RWPE2 (cell line): ENCODE measurements around the gene TRAPPC6A.

Experiments
- ATAC-seq: fragments of 200-7000 bp; cut with Tn5 transposase; 3 replicates; pipeline ENCODE4 v1.9.1; 2021; ENCODE audit warnings: low read depth
- DNase-seq: peaks from one replicate; pipeline ENCODE4 v3.0.0-alpha.2; 2020; ENCODE audit warnings: low spot score
- H3K27ac ChIP-seq: fragments of 450-650 bp; 2 replicates; pipeline ENCODE4 v1.5.1; 2017; ENCODE audit warnings: mild to moderate bottlenecking; ENCODE audit not compliant: poor library complexity, severe bottlenecking
- H3K27me3 ChIP-seq: fragments of 250-450 bp; sonication (Bioruptor Pico); 2 replicates; pipeline ENCODE4 v1.5.1; 2021; ENCODE audit warnings: mild to moderate bottlenecking, moderate library complexity; ENCODE audit not compliant: insufficient read depth, poor library complexity, severe bottlenecking
- H3K36me3 ChIP-seq: fragments of 250-450 bp; sonication (Bioruptor Pico); 2 replicates; pipeline ENCODE4 v1.5.1; 2020; ENCODE audit warnings: low read depth, mild to moderate bottlenecking, moderate library complexity
- H3K4me1 ChIP-seq: fragments of 250-450 bp; sonication (Bioruptor Pico); 2 replicates; pipeline ENCODE4 v1.5.1; 2021; ENCODE audit warnings: mild to moderate bottlenecking, moderate library complexity; ENCODE audit not compliant: insufficient read depth, poor library complexity, severe bottlenecking
- H3K4me3 ChIP-seq: fragments of 250-450 bp; sonication (Bioruptor Pico); 2 replicates; pipeline ENCODE4 v1.5.1; 2021; ENCODE audit warnings: mild to moderate bottlenecking, moderate library complexity; ENCODE audit not compliant: severe bottlenecking
- H3K9me3 ChIP-seq: fragments of 250-450 bp; sonication (Bioruptor Pico); 2 replicates; pipeline ENCODE4 v1.5.1; 2021; ENCODE audit warnings: mild to moderate bottlenecking, moderate library complexity; ENCODE audit not compliant: severe bottlenecking
- CTCF ChIP-seq: fragments of 450-650 bp; IDR thresholded peaks from one replicate; pipeline ENCODE4 v1.5.1; 2017; ENCODE audit warnings: mild to moderate bottlenecking, moderate library complexity; ENCODE audit not compliant: poor library complexity, severe bottlenecking

TRAPPC6A gene

GRCh38 chr19:45117167-45117594 is 60.9 kb downstream of the TRAPPC6A start:
- ATAC-seq (no peak), DNase-seq (no peak)
- H3K27me3 ChIP-seq: no peaks in the 10 kb centered on the region
- H3K4me1 ChIP-seq: no peaks in the 10 kb centered on the region
- no peak overlapping the region for H3K4me3 ChIP-seq
- no peak overlapping the region for H3K27ac ChIP-seq
- H3K36me3 ChIP-seq: no peaks in the 10 kb centered on the region; the same call in 1 of the 2 replicates
- H3K9me3 ChIP-seq: no peaks in the 10 kb centered on the region
- no peak for TF ChIP-seq CTCF

- H3K36me3 ChIP-seq: no peaks in the 10 kb centered on the region; the same call in 1 of the 2 replicates
- DNase-seq (no peak), ATAC-seq (no peak)
- no peak overlapping the region for H3K27ac ChIP-seq
- H3K4me1 ChIP-seq: no peaks in the 10 kb centered on the region
- no peaks in the 10 kb centered on the region for H3K27me3 ChIP-seq
- no peak for TF ChIP-seq CTCF
- no peaks in the 10 kb centered on the region for H3K9me3 ChIP-seq
- H3K4me3 ChIP-seq: no peak overlapping the region
Observed at GRCh38 chr19:45115809-45116615, 62.0 kb downstream of the TRAPPC6A start.

- H3K36me3 ChIP-seq: no peaks in the 10 kb centered on the region; the same call in 1 of the 2 replicates
- no peak for TF ChIP-seq CTCF
- no peak for DNase-seq
- H3K27ac ChIP-seq: no peak overlapping the region
- no peak overlapping the region for H3K4me3 ChIP-seq
- ATAC-seq: no peak
- no peaks in the 10 kb centered on the region for H3K9me3 ChIP-seq
- no peaks in the 10 kb centered on the region for H3K27me3 ChIP-seq
- H3K4me1 ChIP-seq: no peaks in the 10 kb centered on the region
Observed at GRCh38 chr19:45114116-45114515, 63.9 kb downstream of the TRAPPC6A start.

GRCh38 chr19:45113628-45114027 is 64.4 kb downstream of the TRAPPC6A start:
- TF ChIP-seq CTCF: no peak
- no peaks in the 10 kb centered on the region for H3K4me1 ChIP-seq
- H3K9me3 ChIP-seq: no peaks in the 10 kb centered on the region

More at GRCh38 chr19:45113628-45114027, 64.4 kb downstream of the TRAPPC6A start:
- no peaks in the 10 kb centered on the region; the same call in 1 of the 2 replicates for H3K36me3 ChIP-seq
- no peak overlapping the region for H3K4me3 ChIP-seq
- ATAC-seq (no peak; the same call in 2 of the 3 replicates), DNase-seq (no peak)
- no peaks in the 10 kb centered on the region for H3K27me3 ChIP-seq
- no peak overlapping the region for H3K27ac ChIP-seq
